Esophagus squamous epithelium (tissue), 5 donors: ENCODE results near the gene KLC1. TPM values are rescaled to one million over a fixed set of nuclear protein-coding genes. Genes with fewer than 3 reads are reported as not detected.
A peak's percentile ranks its signal among the peaks of the same experiment; 100 is the strongest.

ENCODE experiments used
- DNase-seq: peaks from one replicate; lab custom pipeline; 2025; lab: John Stamatoyannopoulos, UW
- H3K27ac ChIP-seq, 4 donors: fragments of 200-600 bp; sonication (generic); one replicate each; pipeline ENCODE4 v1.5.1; 2016 to 2019; ENCODE audit warnings: mild to moderate bottlenecking in 1 of 4
- H3K27me3 ChIP-seq, 4 donors: fragments of 200-600 bp; sonication (generic); 1 replicate in 3 of 4; 2 replicates in 1 of 4; pipeline versions ENCODE4 v1.5.1 to v1.6.0; 2017 to 2021; ENCODE audit warnings: antibody characterized with exemption in 1 of 4
- H3K36me3 ChIP-seq, 3 donors: fragments of 200-600 bp; sonication (generic); one replicate each; pipeline ENCODE4 v1.5.1; 2016 to 2019
- H3K4me1 ChIP-seq, 3 donors: fragments of 200-600 bp; sonication (generic); one replicate each; pipeline ENCODE4 v1.5.1; 2017 to 2019
- H3K4me3 ChIP-seq, 4 donors: fragments of 200-600 bp; sonication (generic); 1 replicate in 3 of 4; 2 replicates in 1 of 4; pipeline ENCODE4 v1.5.1; 2016 to 2019; ENCODE audit warnings: mild to moderate bottlenecking in 2 of 4, moderate library complexity in 1 of 4
- H3K9me3 ChIP-seq, 3 donors: fragments of 200-600 bp; sonication (generic); one replicate each; pipeline ENCODE4 v1.5.1; 2016 to 2019
- CTCF ChIP-seq, 6 experiments: fragments of 450-650 bp in 4 of 6; fragments of 200-600 bp in 2 of 6; sonication (generic) in 2 of 6; IDR thresholded peaks; one replicate each; pipeline ENCODE4 v1.5.1; 2016 to 2019; ENCODE audit warnings: antibody characterized with exemption in 6 of 6, mild to moderate bottlenecking in 4 of 6, moderate library complexity in 4 of 6
- POLR2A ChIP-seq, 4 donors: fragments of 450-650 bp; IDR thresholded peaks; one replicate each; pipeline ENCODE4 v1.6.1; 2017; ENCODE audit warnings: antibody characterized with exemption in 4 of 4, mild to moderate bottlenecking in 4 of 4, moderate library complexity in 3 of 4
- WGBS, 2 donors: methylation state at CpG; one replicate each; pipeline ENCODE4 v1.1.5; 2018; 5-methylcytosine and 5-hydroxymethylcytosine counted together
- intact Hi-C: fragments of 100-400 bp; cut with DNase I; formaldehyde crosslinking; loops from one replicate; pipeline ENCODE4 v1.15.0; 2022
- total RNA-seq, 4 donors: library from RNA; depleted of rRNA; stranded (reverse); fragments of >200 nt; gene quantifications; one replicate each; pipeline ENCODE4 v1.1.0, GENCODE V29; 2016
- donor health status: DM: yes; HTN: yes; CAD: no.

KLC1 gene
- total RNA-seq, 4 donors from 2014 or later: 101 to 285 (median 194) TPM

- no peak for DNase-seq
- WGBS, 2 donors: 67 to 83% methylated on average over 8 to 10 of the region's 22 CpGs
- TF ChIP-seq CTCF (IDR thresholded peaks at IDR 0.05) (no peak), POLR2A (IDR thresholded peaks at IDR 0.05) (no peak)
- intact Hi-C loops: no loop called here
- H3K9me3 ChIP-seq: no peaks in the 10 kb centered on the region
- H3K27ac ChIP-seq: peak overlapping the region; percentile 79 to 92 (median 88)
- H3K36me3 ChIP-seq: peaks cover 8 to 99% (median 33%) of the 10 kb centered on the region in 3 donors
- peaks cover 23 to 77% (median 49%) of the 10 kb centered on the region in 3 donors for H3K4me1 ChIP-seq
- H3K27me3 ChIP-seq: no peaks in the 10 kb centered on the region
- H3K4me3 ChIP-seq: peak overlapping the region in 1 of 4 donors; percentile 1
Measured at GRCh38 chr14:103735815-103736545, 107.0 kb downstream of the KLC1 start.

GRCh38 chr14:103736546-103737431 lies 107.8 kb downstream of the KLC1 start:
- Histone ChIP-seq H3K9me3 (no peaks in the 10 kb centered on the region), H3K36me3 (peaks cover 8 to 99% (median 39%) of the 10 kb centered on the region in 3 donors), H3K4me3 (peak overlapping the region in 1 of 4 donors; percentile 1), H3K27me3 (no peaks in the 10 kb centered on the region), H3K27ac (peak overlapping the region; percentile 79 to 92 (median 88)), H3K4me1 (peaks cover 23 to 72% (median 49%) of the 10 kb centered on the region in 3 donors)
- WGBS, 2 donors: 66 to 83% methylated on average over 8 to 10 of the region's 10 CpGs
- DNase-seq: no peak
- TF ChIP-seq POLR2A (IDR thresholded peaks at IDR 0.05): no peak
- no peak for TF ChIP-seq CTCF (IDR thresholded peaks at IDR 0.05)
- intact Hi-C loops: no loop called here

- Histone ChIP-seq H3K9me3 (no peaks in the 10 kb centered on the region), H3K27ac (peak overlapping the region; percentile 50 to 92 (median 82)), H3K27me3 (no peaks in the 10 kb centered on the region), H3K4me3 (no peak overlapping the region), H3K4me1 (peaks cover 23 to 73% (median 48%) of the 10 kb centered on the region in 3 donors), H3K36me3 (peaks cover 8 to 99% (median 34%) of the 10 kb centered on the region in 3 donors)
- WGBS, 2 donors: 82 to 87% methylated on average over 7 to 11 of the region's 16 CpGs
- intact Hi-C loops: no loop called here
- no peak for DNase-seq
- TF ChIP-seq CTCF (IDR thresholded peaks at IDR 0.05) (no peak), POLR2A (IDR thresholded peaks at IDR 0.05) (no peak)
Measured at GRCh38 chr14:103737432-103738045, 108.5 kb downstream of the KLC1 start.

GRCh38 chr14:103738166-103738565 lies 109.2 kb downstream of the KLC1 start:
- TF ChIP-seq CTCF (IDR thresholded peaks at IDR 0.05) (no peak), POLR2A (IDR thresholded peaks at IDR 0.05) (no peak)
- intact Hi-C loops: no loop called here
- H3K4me3 ChIP-seq: no peak overlapping the region
- DNase-seq: no peak
- H3K4me1 ChIP-seq: peaks cover 23 to 68% (median 46%) of the 10 kb centered on the region in 3 donors
- H3K27me3 ChIP-seq: no peaks in the 10 kb centered on the region
- H3K9me3 ChIP-seq: no peaks in the 10 kb centered on the region
- H3K27ac ChIP-seq: peak overlapping the region in 2 of 4 donors; percentile 50 to 92
- 77 to 81% methylated on average over 10 of the region's 10 CpGs for WGBS, 2 donors
- H3K36me3 ChIP-seq: peaks cover 8 to 99% (median 30%) of the 10 kb centered on the region in 3 donors
